ENCODE measurements around the gene NINJ2. TPM values are rescaled to one million over a fixed set of nuclear protein-coding genes. Genes with fewer than 3 reads are reported as not detected.
"Not testable (repeated sequence)": the region's sequence is repeated elsewhere in the genome, so short reads cannot be mapped to it uniquely, and the experiment has no call there.

Gene NINJ2
- total RNA-seq, 2 donors from 2014 or later = 2.1 to 4.2 TPM

DNA sequence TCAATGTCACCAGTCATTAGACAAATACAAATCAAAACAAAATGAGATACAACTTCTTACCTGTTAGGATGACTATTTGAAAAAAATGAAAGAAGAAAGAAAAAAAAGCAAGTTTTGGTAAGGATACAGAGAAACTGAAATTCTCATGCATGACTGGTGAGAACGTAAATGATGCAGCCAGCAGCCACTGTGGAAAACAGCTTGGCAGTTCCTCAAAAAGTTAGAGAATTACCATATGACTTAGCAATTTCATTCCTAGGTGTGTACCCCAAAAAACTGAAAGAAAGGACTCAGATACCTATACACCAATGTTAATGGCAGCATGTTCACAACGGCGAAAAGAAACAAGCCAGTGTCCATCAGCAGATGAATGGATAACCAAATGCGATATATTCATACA, 26.6 kb downstream of the NINJ2 start:
- TF ChIP-seq CTCF (IDR thresholded peaks at IDR 0.05) = no peak
- Histone ChIP-seq H3K4me1 (no peaks in the 10 kb centered on the region), H3K27me3 (no peaks in the 10 kb centered on the region), H3K27ac (no peak overlapping the region), H3K36me3 (no peaks in the 10 kb centered on the region), H3K9me3 (no peaks in the 10 kb centered on the region), H3K9ac (ENCODE audit: low read depth in 2 of 2, low read length in 2 of 2) (no peak overlapping the region), H3K4me3 (no peak overlapping the region)
- DNase-seq = no peak
- intact Hi-C loops (cut with DNase I) = no loop called here

DNA sequence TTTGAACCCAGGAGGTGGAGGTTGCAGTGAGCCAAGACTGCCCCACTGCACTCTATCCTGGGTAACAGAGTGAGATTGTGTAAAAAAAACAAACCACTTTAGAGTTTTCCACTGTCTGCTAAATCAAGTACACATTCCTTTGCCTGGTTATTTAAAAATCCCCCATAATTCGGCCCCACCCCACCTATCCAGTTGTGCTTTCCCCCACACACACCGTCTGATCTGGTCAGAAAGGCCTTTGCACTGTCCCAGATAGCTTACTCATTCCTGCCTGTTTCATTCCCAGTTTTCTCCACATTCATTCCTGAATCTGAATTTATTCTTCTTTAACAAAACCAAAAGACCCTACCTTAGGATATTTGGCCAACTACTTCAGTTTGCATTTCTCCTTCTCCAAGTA, 29.5 kb downstream of the NINJ2 start:
- Histone ChIP-seq H3K9ac (ENCODE audit: low read depth in 2 of 2, low read length in 2 of 2) (no peak overlapping the region), H3K36me3 (no peaks in the 10 kb centered on the region), H3K27ac (no peak overlapping the region), H3K27me3 (no peaks in the 10 kb centered on the region), H3K9me3 (no peaks in the 10 kb centered on the region), H3K4me3 (no peak overlapping the region), H3K4me1 (no peaks in the 10 kb centered on the region)
- no peak for DNase-seq
- intact Hi-C loops (cut with DNase I) = no loop called here
- no peak for TF ChIP-seq CTCF (IDR thresholded peaks at IDR 0.05)

GRCh38 chr12:632102-632696, 31.0 kb downstream of the NINJ2 start:
- no peaks in the 10 kb centered on the region for H3K36me3 ChIP-seq
- no peak overlapping the region for H3K9ac ChIP-seq (ENCODE audit: low read depth in 2 of 2, low read length in 2 of 2)
- no peaks in the 10 kb centered on the region for H3K27me3 ChIP-seq
- intact Hi-C loops (cut with DNase I) = no loop called here
- H3K4me1 ChIP-seq = no peaks in the 10 kb centered on the region
- H3K27ac ChIP-seq = no peak overlapping the region
- TF ChIP-seq CTCF (IDR thresholded peaks at IDR 0.05) = no peak
- DNase-seq = no peak
- no peaks in the 10 kb centered on the region for H3K9me3 ChIP-seq
- H3K4me3 ChIP-seq = no peak overlapping the region

DNA sequence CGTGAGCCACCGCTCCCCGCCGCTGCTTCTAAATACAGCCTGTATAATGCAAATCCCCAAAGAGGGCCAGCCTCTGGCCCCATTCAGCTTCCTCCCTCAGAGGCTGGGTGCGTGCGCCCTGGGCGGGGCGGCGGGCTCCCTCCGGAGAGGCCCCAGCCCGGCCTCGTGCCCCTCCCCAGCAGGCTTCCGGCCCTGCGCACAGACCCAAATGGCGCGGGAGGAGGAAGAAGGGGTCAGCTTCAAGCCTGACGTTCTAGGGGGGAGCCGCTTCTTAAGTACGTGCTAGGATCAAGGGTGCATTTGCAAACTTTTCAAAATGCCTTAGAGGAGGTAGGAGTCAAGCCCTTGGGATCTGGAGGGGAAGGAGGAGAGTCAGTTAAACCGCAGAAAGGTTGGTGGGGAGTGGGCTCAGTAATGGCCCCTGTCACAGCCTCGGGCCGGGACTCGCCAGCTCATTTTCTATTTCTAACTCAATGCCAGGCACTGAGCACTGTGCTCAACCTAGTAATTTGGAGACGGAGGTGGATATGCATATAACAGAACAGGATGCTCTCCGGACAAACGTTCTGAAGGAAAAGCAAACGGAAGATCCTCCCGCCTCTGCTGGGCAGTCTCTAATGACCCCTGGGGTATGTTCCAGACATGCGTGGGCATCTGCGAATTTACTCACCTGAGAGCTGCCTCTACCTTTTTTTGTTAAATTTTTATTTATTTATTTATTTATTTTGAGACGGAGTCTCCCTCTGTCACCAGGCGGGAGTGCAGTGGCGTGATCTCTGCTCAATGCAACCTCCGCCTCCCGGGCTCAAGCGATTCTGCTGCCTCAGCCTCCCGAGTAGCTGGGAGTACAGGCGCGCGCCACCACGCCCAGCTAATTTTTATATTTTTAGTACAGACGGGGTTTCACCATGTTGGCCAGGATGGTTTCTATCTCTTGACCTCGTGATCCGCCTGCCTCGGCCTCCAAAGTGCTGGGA, 32.3 kb downstream of the NINJ2 start:
- intact Hi-C loops (cut with DNase I) = no loop called here
- Histone ChIP-seq H3K4me3 (no peak overlapping the region), H3K27me3 (no peaks in the 10 kb centered on the region), H3K4me1 (no peaks in the 10 kb centered on the region), H3K36me3 (no peaks in the 10 kb centered on the region), H3K27ac (no peak overlapping the region), H3K9ac (ENCODE audit: low read depth in 2 of 2, low read length in 2 of 2) (no peak overlapping the region), H3K9me3 (no peaks in the 10 kb centered on the region)
- TF ChIP-seq CTCF (IDR thresholded peaks at IDR 0.05) = no peak
- peak; percentile 55 for DNase-seq

GRCh38 chr12:628742-629078, 34.5 kb downstream of the NINJ2 start:
- not testable (repeated sequence) for H3K27ac ChIP-seq; H3K9ac ChIP-seq (ENCODE audit: low read depth in 2 of 2, low read length in 2 of 2)

More at GRCh38 chr12:628742-629078, 34.5 kb downstream of the NINJ2 start:
- H3K4me3 ChIP-seq; H3K4me1 ChIP-seq; DNase-seq; H3K36me3 ChIP-seq; intact Hi-C loops (cut with DNase I); H3K9me3 ChIP-seq; H3K27me3 ChIP-seq: not testable (repeated sequence)
